GM18511 (cell line): Measurements from ENCODE around the gene LCA5L.
A peak's percentile ranks its signal among the peaks of the same experiment; 100 is the strongest.

ENCODE experiments used
- ATAC-seq: cut with Tn5 transposase; IDR thresholded peaks from one replicate; pipeline ENCODE4 v1.9.1; 2021; ENCODE audit warnings: mild to moderate bottlenecking, moderate library complexity; ENCODE audit not compliant: unreplicated experiment

Gene LCA5L

GRCh38 chr21:39445321-39446269 is at the start of gene LCA5L:
TSS of gene LCA5L (minus strand) at chr21:39445778. CDS start at chr21:39428493, 17,285 bp downstream.
- ATAC-seq, result peak; percentile 86

GRCh38 chr21:39489380-39489924 is 43.9 kb upstream of the LCA5L start:
- no peak for ATAC-seq

GRCh38 chr21:39484711-39485276 is 39.2 kb upstream of the LCA5L start:
- no peak for ATAC-seq

- ATAC-seq, result no peak
Measured at GRCh38 chr21:39483917-39484316, 38.3 kb upstream of the LCA5L start.

- no peak for ATAC-seq
Measured at GRCh38 chr21:39481886-39482285, 36.3 kb upstream of the LCA5L start.

GRCh38 chr21:39480271-39480670 is 34.7 kb upstream of the LCA5L start:
- no peak for ATAC-seq

- no peak for ATAC-seq
Measured at GRCh38 chr21:39479814-39480182, 34.2 kb upstream of the LCA5L start.

GRCh38 chr21:39479164-39479813 is 33.7 kb upstream of the LCA5L start:
- no peak for ATAC-seq

- ATAC-seq, result no peak
Measured at GRCh38 chr21:39474611-39475010, 29.0 kb upstream of the LCA5L start.

- ATAC-seq, result no peak
Measured at GRCh38 chr21:39472786-39473185, 27.2 kb upstream of the LCA5L start.

- ATAC-seq, result no peak
Measured at GRCh38 chr21:39471598-39471997, 26.0 kb upstream of the LCA5L start.

GRCh38 chr21:39468559-39468958 is 23.0 kb upstream of the LCA5L start:
- no peak for ATAC-seq

GRCh38 chr21:39467746-39468145 is 22.2 kb upstream of the LCA5L start:
- ATAC-seq, result no peak

- ATAC-seq, result no peak
Measured at GRCh38 chr21:39466584-39466983, 21.0 kb upstream of the LCA5L start.

- ATAC-seq, result no peak
Measured at GRCh38 chr21:39463308-39463707, 17.7 kb upstream of the LCA5L start.

GRCh38 chr21:39461419-39461818 is 15.8 kb upstream of the LCA5L start:
- peak; percentile 52 for ATAC-seq

- no peak for ATAC-seq
Measured at GRCh38 chr21:39456665-39457064, 11.1 kb upstream of the LCA5L start.

- no peak for ATAC-seq
Measured at GRCh38 chr21:39454949-39455668, 9.5 kb upstream of the LCA5L start.

GRCh38 chr21:39453571-39454179 is 8.1 kb upstream of the LCA5L start:
- no peak for ATAC-seq

GRCh38 chr21:39452970-39453342 is 7.4 kb upstream of the LCA5L start:
- ATAC-seq, result no peak
